Astrocyte (in vitro differentiated cells and primary cell): ENCODE measurements around the gene ENKUR. TPM values are rescaled to one million over a fixed set of nuclear protein-coding genes. Genes with fewer than 3 reads are reported as not detected.
"Not testable (repeated sequence)": the region's sequence is repeated elsewhere in the genome, so short reads cannot be mapped to it uniquely, and the experiment has no call there.

ENCODE experiments used
- DNase-seq: peaks from one replicate; pipeline ENCODE4 v3.0.0-alpha.2; 2010; ENCODE audit warnings: low read depth
- FAIRE-seq: peaks from 2 replicates; lab custom pipeline; 2011; peaks lifted over from hg19 to GRCh38; lab: Jason Lieb, UNC
- H2AFZ ChIP-seq: 2 replicates; pipeline ENCODE4 v1.6.0; 2012; ENCODE audit warnings: low read depth, low read length, inconsistent platforms
- H3K27ac ChIP-seq: 2 replicates; pipeline ENCODE4 v1.5.1; 2011; ENCODE audit warnings: low read depth, low read length, inconsistent platforms
- H3K27me3 ChIP-seq: 2 replicates; pipeline ENCODE4 v1.6.0; 2011; ENCODE audit warnings: low read length, inconsistent platforms; ENCODE audit not compliant: insufficient read depth
- H3K36me3 ChIP-seq: 2 replicates; pipeline ENCODE4 v1.5.1; 2011; ENCODE audit warnings: low read length, inconsistent platforms; ENCODE audit not compliant: insufficient read depth
- H3K4me1 ChIP-seq: 2 replicates; pipeline ENCODE4 v1.5.1; 2011; ENCODE audit warnings: low read length, inconsistent platforms; ENCODE audit not compliant: insufficient read depth
- H3K4me2 ChIP-seq: 2 replicates; pipeline ENCODE4 v1.6.0; 2012; ENCODE audit warnings: low read length, inconsistent platforms
- H3K4me3 ChIP-seq: 2 replicates; pipeline ENCODE4 v1.5.1; 2011; ENCODE audit warnings: low read depth, mild to moderate bottlenecking, low read length, inconsistent platforms; ENCODE audit not compliant: insufficient read depth
- H3K79me2 ChIP-seq: 2 replicates; pipeline ENCODE4 v1.6.0; 2012; ENCODE audit warnings: mild to moderate bottlenecking, low read length, inconsistent platforms; ENCODE audit not compliant: insufficient read depth
- H3K9ac ChIP-seq: 2 replicates; pipeline ENCODE4 v1.6.0; 2012; ENCODE audit warnings: mild to moderate bottlenecking, low read length, inconsistent platforms
- H3K9me3 ChIP-seq: 2 replicates; pipeline ENCODE4 v1.5.1; 2012; ENCODE audit warnings: low read depth, mild to moderate bottlenecking, low read length, inconsistent platforms; ENCODE audit not compliant: insufficient read depth
- H4K20me1 ChIP-seq: 2 replicates; pipeline ENCODE4 v1.6.0; 2012; ENCODE audit warnings: low read length, inconsistent platforms; ENCODE audit not compliant: insufficient read depth
- H3K27ac Mint-ChIP-seq: one replicate; pipeline ENCODE4 v1.8.0; 2021; ENCODE audit warnings: mild to moderate bottlenecking, mixed read lengths; ENCODE audit not compliant: unreplicated experiment
- H3K27me3 Mint-ChIP-seq: one replicate; pipeline ENCODE4 v1.8.0; 2021; ENCODE audit warnings: low read depth, mixed read lengths; ENCODE audit not compliant: unreplicated experiment
- H3K36me3 Mint-ChIP-seq: one replicate; pipeline ENCODE4 v1.8.0; 2021; ENCODE audit warnings: low read depth, mixed read lengths; ENCODE audit not compliant: unreplicated experiment
- H3K4me1 Mint-ChIP-seq: one replicate; pipeline ENCODE4 v1.8.0; 2021; ENCODE audit warnings: low read depth, mixed read lengths; ENCODE audit not compliant: unreplicated experiment
- H3K4me3 Mint-ChIP-seq: one replicate; pipeline ENCODE4 v1.8.0; 2021; ENCODE audit warnings: mild to moderate bottlenecking, moderate library complexity, mixed read lengths; ENCODE audit not compliant: unreplicated experiment
- H3K9me3 Mint-ChIP-seq: one replicate; pipeline ENCODE4 v1.8.0; 2021; ENCODE audit warnings: mild to moderate bottlenecking, mixed read lengths; ENCODE audit not compliant: unreplicated experiment
- EZH2 ChIP-seq: IDR thresholded peaks from 2 replicates; pipeline ENCODE4 v1.6.1; 2012; ENCODE audit warnings: mild to moderate bottlenecking, low read length, inconsistent platforms; ENCODE audit not compliant: insufficient read depth
- total RNA-seq: library from RNA; stranded (reverse); gene quantifications from 2 replicates; pipeline ENCODE4 v1.2.1, GENCODE V29; 2021
- TF ChIP-seq, protein P1 (sequence below): IDR thresholded peaks from 2 replicates; pipeline ENCODE4 v1.5.1; 2011; ENCODE audit warnings: low read depth, mild to moderate bottlenecking, inconsistent platforms, low read length, moderate library complexity; ENCODE audit not compliant: insufficient read depth

The ENKUR gene
- total RNA-seq, 1 donor from 2014 or later, result 0.34 TPM

DNA sequence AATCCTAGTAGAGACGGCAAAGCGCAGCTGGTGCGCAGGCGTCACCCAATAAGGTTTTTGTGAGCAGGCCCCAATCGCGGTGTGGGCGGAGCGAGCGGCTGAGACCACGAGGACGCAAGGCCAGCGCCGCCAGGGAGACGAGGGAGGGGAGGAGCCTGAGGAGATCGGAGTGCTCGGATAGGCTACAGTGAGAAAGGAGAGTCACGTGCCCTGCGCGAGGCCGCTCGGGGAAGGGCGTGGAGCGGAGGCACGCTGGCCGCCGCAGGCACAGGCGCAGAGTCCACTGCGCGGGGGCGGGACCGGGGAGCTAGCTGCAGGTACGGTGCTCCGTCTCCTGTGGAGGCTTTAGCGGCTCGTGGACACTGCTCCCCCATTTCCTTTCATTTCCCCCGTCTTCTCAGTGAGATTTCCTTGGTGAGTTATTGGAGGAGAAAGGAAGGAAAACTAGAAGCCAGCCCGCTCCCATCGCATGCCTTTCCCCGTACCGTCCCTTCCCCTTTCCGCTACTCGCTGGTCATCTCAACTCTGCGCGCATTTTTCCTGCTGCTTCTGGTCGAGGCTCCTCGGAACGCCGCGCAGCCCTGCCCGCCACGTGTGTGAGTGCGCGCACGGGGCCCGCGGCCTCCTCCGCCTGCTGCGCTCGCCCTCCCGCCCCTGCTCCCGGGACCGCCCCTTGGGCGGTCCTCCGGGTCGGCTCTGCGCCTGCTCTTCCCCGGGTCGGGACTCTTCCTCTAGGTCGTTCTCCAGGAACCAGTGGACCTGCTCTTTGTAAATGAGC, 607 bp upstream of the ENKUR start, which contains the start of gene THNSL1:
THNSL1 (plus strand) TSS at position 237 of the 778 bp plus-strand sequence. CDS start 6,612 bp downstream, outside the sequence.
- H3K4me3 Mint-ChIP-seq, result peak within 1 kb of the TSS; percentile 91
- H3K79me2 ChIP-seq, result peaks cover 9% of the 10 kb centered on the region
- no peaks in the 10 kb centered on the region for H3K9me3 Mint-ChIP-seq
- H3K4me1 ChIP-seq, result peaks cover 4% of the 10 kb centered on the region
- no peak for FAIRE-seq
- TF ChIP-seq, protein P1, sequence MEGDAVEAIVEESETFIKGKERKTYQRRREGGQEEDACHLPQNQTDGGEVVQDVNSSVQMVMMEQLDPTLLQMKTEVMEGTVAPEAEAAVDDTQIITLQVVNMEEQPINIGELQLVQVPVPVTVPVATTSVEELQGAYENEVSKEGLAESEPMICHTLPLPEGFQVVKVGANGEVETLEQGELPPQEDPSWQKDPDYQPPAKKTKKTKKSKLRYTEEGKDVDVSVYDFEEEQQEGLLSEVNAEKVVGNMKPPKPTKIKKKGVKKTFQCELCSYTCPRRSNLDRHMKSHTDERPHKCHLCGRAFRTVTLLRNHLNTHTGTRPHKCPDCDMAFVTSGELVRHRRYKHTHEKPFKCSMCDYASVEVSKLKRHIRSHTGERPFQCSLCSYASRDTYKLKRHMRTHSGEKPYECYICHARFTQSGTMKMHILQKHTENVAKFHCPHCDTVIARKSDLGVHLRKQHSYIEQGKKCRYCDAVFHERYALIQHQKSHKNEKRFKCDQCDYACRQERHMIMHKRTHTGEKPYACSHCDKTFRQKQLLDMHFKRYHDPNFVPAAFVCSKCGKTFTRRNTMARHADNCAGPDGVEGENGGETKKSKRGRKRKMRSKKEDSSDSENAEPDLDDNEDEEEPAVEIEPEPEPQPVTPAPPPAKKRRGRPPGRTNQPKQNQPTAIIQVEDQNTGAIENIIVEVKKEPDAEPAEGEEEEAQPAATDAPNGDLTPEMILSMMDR, result no peak
- no peak for TF ChIP-seq EZH2
- peak within 1 kb of the TSS; percentile 92 for H2AFZ ChIP-seq
- H3K27ac Mint-ChIP-seq, result peak within 1 kb of the TSS; percentile 87
- peak; percentile 98 for DNase-seq
- H3K4me3 ChIP-seq, result peak within 1 kb of the TSS; percentile 72
- no peaks in the 10 kb centered on the region for H4K20me1 ChIP-seq
- no peaks in the 10 kb centered on the region for H3K36me3 Mint-ChIP-seq
- no peaks in the 10 kb centered on the region for H3K27me3 Mint-ChIP-seq
- H3K9ac ChIP-seq, result peak within 1 kb of the TSS; percentile 86
- no peaks in the 10 kb centered on the region for H3K9me3 ChIP-seq
- H3K4me1 Mint-ChIP-seq, result no peaks in the 10 kb centered on the region
- H3K36me3 ChIP-seq, result no peaks in the 10 kb centered on the region
- no peaks in the 10 kb centered on the region for H3K27me3 ChIP-seq
- peak within 1 kb of the TSS; percentile 91 for H3K4me2 ChIP-seq
- peak within 1 kb of the TSS; percentile 89 for H3K27ac ChIP-seq

DNA sequence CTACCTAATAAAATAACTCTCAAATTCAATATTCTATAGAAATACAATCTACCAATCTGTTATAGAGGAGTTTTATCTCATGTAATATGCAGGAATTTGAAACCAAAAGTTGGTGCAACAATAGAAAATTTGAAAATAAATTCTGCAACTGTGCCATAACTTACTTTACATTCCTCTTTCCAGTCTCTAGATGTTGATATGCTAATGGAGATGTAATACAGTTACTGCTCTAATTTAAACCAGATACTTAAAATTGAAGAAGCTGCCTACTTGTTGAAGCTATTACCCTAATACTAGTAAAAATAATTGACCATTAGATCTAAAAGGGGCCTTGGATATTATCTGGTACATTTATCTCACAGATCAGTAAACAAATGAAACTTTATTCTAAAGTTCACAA, 1.4 kb downstream of the ENKUR start:
- no peaks in the 10 kb centered on the region for H3K4me1 Mint-ChIP-seq
- Histone ChIP-seq H3K9ac (no peak overlapping the region), H3K9me3 (no peaks in the 10 kb centered on the region), H3K27ac (no peak overlapping the region), H3K36me3 (no peaks in the 10 kb centered on the region), H3K4me3 (no peak overlapping the region), H4K20me1 (no peaks in the 10 kb centered on the region), H3K27me3 (no peaks in the 10 kb centered on the region), H2AFZ (no peak overlapping the region), H3K4me1 (peaks cover 4% of the 10 kb centered on the region), H3K79me2 (peaks cover 9% of the 10 kb centered on the region), H3K4me2 (no peak overlapping the region)
- H3K36me3 Mint-ChIP-seq, result peaks cover 2% of the 10 kb centered on the region
- H3K9me3 Mint-ChIP-seq, result no peaks in the 10 kb centered on the region
- no peak for FAIRE-seq
- no peak for DNase-seq
- no peak overlapping the region for H3K4me3 Mint-ChIP-seq
- no peak overlapping the region for H3K27ac Mint-ChIP-seq
- no peaks in the 10 kb centered on the region for H3K27me3 Mint-ChIP-seq
- TF ChIP-seq, protein P1, result no peak

DNA sequence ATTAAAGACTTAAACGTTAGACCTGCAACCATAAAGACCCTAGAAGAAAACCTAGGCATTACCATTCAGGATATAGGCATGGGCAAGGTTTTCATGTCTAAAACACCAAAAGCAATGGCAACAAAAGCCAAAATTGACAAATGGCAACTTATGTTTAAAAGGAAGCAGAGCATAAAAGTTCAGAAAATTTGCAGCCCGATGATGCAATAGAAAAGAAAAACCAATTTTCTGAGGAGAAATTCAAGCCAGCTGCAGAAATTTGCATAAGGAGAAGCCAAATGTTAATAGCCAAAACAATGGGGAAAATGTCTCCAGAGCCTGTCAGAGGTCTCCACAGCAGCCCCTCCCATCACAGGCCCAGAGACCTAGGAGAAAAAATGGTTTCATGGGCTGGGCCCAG, 4.4 kb downstream of the ENKUR start:
- not testable (repeated sequence) for H3K4me1 Mint-ChIP-seq, H3K36me3 ChIP-seq, H3K4me3 Mint-ChIP-seq, H3K4me2 ChIP-seq, FAIRE-seq, DNase-seq, H3K9ac ChIP-seq, H3K36me3 Mint-ChIP-seq, H3K27me3 ChIP-seq, H3K27me3 Mint-ChIP-seq, H3K9me3 ChIP-seq, H3K4me3 ChIP-seq, H3K27ac ChIP-seq, H2AFZ ChIP-seq, H3K9me3 Mint-ChIP-seq, H3K4me1 ChIP-seq, H4K20me1 ChIP-seq, H3K79me2 ChIP-seq, H3K27ac Mint-ChIP-seq
